Fibroblast of skin of right biceps (primary cell): ENCODE results near the gene CAMK2D.
A peak's percentile ranks its signal among the peaks of the same experiment; 100 is the strongest.

ENCODE experiments used
- DNase-seq: peaks from one replicate; pipeline ENCODE4 v3.0.0-alpha.2; 2013

Gene CAMK2D

DNA sequence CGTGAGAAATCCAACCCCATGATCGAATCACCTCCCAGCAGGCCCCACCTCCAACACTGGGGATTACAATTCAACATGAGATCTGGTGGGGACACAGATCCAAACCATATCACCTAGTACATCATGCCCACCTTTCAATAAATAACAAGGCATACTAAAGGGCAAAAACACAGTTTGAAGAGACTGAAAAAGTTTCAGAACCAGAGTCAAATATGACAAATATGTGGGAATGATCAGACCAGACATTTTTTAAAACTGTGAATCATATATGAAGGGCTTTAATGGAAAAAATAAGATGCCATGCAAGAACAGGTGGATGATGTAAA lies 167.3 kb downstream of the CAMK2D start:
- no peak for DNase-seq

DNA sequence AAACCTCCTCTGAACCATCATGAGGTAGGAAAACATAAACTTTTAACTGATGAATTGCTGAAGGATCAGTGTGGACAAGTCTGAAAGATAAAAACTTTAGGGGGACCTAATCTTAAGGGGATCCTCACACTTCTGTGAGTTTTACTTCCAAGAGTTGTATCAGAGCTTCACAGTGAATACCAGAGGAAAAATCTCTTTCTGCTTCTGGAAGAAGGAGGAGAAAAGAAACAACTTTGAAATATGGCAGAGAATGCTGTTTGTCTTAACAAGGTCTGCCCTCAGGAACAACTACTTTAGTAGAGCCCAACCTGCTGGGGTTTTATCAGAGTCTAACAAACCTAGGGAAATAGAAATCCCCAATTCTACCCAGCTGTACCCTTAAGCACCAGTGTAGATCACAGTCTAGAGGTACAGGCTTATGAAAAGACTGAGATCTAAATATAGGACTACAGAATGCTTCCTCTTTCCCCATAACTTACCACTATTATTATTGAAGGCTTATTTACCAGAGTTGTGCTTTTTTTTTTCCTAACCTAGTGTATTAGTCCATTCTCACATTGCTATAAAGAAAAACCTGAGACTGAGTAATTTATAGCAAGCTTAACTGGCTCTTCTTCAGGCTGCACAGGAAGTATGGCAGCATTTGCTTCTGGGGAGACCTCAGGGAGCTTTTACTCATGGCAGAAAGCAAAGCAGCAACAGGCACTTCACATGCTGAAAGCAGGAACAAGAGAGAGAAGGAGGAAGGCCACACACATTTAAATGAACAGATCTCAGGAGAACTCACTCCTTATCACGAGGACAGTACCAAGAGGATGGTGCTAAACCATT lies 167.9 kb downstream of the CAMK2D start:
- DNase-seq = no peak

GRCh38 chr4:113591982-113592381 lies 169.6 kb downstream of the CAMK2D start:
- DNase-seq = peak; percentile 79

DNA sequence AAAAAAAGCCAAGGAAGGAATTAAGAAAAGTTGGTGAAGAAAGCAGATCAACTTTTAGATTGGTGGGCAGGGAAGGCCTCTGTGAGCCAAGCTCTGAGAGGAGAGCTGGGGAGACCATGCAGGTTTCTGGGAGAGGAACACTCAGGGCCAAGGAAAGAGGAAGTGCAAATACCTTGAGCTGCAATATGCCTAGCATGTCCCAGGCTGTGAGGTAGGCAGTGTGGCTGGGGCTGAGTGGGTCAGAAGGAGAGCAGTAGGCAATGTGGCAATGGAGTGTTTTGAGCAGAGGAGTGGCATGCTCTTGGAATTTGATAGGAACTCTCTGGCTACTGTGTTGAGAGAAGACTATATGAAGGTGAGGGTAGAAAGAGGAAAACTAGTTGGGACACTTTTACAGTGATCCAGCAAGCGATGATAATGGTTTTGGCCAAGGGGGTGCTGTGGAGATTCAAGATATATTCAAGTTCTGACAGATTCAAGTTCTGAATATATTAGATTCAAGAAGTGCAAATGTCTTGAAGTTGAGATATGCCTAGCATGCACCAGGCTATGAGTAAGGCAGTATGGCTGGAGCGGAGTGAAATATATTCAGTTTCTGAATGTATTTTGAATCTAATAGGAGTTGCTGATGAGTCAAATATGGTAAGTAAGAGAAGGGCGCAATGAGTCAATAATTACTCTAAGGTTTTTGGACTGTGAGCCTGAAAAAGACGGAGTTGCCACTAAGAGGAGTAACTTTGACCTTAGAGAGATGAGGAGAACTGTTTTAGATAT lies 172.5 kb downstream of the CAMK2D start:
- no peak for DNase-seq

DNA sequence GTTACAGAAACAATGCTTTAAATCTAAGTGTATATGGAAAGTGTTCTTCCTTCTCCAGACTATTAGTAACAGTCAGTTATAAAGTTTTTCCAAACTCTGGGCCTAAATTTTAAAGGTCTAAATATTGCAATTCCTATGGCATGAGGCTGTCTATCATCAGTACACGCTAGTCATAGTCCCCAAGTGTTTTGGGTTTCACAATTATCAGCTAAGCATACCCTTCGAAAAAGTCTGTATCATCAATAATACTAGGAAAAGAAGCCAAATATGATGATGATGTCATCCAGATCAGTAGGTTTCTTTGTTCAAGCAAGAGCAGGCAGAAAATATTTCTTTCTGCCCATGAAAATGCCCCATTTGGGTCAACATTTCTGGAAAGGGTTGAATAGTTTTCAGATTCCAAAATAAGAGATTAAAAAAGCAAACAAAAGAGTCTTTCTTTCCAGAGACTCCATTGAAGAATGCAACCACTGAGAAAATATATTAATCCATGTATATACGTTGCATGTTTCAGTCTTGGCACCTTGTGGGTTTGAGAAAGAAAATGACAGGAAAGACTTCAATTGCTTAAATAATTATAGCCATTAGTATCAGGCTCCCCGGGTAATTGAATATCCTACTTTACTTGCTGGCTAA lies 173.8 kb downstream of the CAMK2D start:
- no peak for DNase-seq

DNA sequence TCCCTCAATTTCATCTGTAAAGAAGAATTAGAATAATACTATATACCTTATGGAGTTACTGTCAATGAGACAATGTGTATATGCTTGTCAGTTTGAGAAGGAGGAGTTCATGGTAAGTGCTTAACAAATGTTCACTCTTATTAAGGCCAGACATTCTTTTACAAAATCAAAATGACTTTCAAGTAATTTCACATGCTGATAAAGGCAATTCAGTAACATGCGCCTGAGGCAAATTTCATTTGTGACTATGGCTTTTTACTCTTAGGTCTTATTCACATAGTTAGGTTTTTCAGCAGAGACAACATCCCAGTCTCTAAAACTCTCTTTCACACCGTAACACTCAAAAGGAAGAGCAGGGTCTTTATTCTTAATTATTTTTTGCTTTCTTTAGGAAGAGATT lies 174.4 kb downstream of the CAMK2D start:
- no peak for DNase-seq

GRCh38 chr4:113586072-113586471 lies 175.5 kb downstream of the CAMK2D start:
- DNase-seq = no peak

DNA sequence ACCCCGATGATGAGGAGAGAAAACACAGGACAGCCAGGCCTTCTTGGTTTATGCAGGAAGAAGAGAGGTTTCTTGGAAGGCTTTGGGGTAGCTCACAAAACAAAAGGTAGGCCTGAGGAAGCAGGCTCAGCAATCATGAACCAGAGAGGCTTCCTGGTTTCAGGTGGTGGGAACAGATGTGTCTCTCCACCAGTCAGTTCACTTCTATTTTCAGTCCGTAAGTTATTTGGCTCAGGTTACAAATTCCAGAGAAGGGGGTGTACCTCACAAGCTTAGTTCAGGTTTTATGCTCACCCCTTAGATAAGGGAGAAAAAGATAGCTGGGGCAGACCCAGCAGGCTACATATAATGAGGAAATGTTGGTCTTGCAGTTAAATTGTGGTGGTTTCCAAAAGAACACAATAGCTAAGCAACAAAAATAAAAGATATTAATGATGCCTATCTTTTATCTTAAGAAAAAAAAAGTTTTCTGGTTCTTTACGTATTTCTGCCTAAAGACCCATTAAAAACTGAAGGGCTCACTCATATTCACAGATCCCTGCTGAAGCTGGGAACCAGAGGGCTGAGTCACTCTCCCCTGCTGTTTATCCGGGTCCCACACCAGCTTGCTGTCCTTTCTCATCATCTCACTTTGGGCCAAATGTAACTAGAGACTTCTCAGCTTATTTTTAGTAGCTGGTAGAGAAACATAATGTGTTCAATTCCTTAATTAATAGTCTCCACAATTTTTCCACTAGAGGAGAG lies 177.0 kb downstream of the CAMK2D start:
- peak; percentile 81 for DNase-seq

- DNase-seq = no peak
These were observed 178.8 kb downstream of the CAMK2D start for GRCh38 chr4:113582737-113583136.

DNA sequence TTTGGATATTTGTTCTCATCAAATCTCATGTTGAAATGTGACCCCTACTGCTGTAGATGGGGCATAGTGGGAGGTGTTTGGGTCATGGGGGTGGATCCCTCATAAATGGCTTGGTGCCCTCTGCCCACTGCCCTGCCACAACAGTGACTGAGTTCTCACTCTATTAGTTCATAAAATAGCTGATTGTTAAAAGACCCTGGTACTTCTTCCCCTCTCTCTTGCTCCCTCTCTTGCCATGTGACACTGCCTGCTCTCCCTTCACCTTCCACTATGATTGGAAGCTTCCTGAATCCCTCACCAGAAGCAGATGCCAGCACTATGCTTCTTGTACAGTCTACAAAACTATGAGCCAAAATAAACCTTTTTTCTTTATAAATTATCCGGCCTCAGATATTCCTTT lies 182.2 kb downstream of the CAMK2D start:
- no peak for DNase-seq

GRCh38 chr4:113576947-113577678 lies 184.4 kb downstream of the CAMK2D start:
- DNase-seq = peak; percentile 43

GRCh38 chr4:113575401-113575800 lies 186.1 kb downstream of the CAMK2D start:
- DNase-seq = peak; percentile 80

GRCh38 chr4:113574636-113575103 lies 186.9 kb downstream of the CAMK2D start:
- peak; percentile 82 for DNase-seq

GRCh38 chr4:113572620-113573019 lies 188.9 kb downstream of the CAMK2D start:
- no peak for DNase-seq

- no peak for DNase-seq
These were observed 195.3 kb downstream of the CAMK2D start for GRCh38 chr4:113566015-113566795.

DNA sequence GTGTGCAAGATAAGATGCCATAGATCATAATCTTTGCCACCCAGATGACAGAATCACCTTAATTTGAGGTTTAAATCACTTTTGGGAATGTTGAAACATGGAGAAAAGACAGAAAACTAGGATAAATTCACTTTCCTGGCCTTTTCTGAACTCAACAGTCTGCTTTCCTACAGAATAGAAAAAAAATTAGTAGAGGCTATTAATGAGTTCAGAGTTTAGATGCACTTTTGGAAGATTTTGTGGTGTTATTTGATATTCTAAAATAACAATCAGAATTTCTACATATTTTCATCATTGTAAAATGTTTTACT lies 195.9 kb downstream of the CAMK2D start:
- no peak for DNase-seq

GRCh38 chr4:113564493-113564892 lies 197.0 kb downstream of the CAMK2D start:
- no peak for DNase-seq

- DNase-seq = no peak
These were observed 197.7 kb downstream of the CAMK2D start for GRCh38 chr4:113563691-113564378.

GRCh38 chr4:113561758-113562157 lies 199.8 kb downstream of the CAMK2D start:
- DNase-seq = no peak

- DNase-seq = no peak
These were observed 200.4 kb downstream of the CAMK2D start for GRCh38 chr4:113561092-113561491.

DNA sequence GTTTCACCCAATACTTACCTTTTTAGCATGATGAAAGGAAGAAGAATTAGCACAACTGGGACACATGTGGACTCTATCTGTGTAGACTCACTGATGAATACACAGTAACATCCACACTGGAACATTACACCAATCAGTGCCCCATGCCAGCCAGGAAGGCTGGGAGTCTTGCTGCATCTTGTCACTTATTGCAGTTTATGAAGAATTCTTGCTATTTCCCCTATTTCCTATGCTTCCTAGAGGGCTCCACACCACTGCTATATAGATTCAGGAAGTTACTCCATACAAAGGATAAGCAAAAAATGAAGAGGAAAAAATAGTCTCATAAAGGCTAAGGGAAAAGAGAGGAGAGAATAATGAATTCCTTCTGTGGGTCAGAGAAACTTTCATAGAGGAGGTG lies 201.0 kb downstream of the CAMK2D start:
- peak; percentile 42 for DNase-seq
